Calu3 (cell line): Measurements from ENCODE around the gene CECR2. TPM values are rescaled to one million over a fixed set of nuclear protein-coding genes. Genes with fewer than 3 reads are reported as not detected.

Experiments
- BruUV-seq: library from RNA; stranded (reverse); fragments of 400-500 nt; replicated peaks from 2 replicates; lab custom pipeline; 2021; lab: Mats Ljungman, UMichigan
- CTCF ChIA-PET: fragments of 300-600 bp; sonication (Branson Sonifier 250); formaldehyde crosslinking; loops from one replicate; lab custom pipeline; 2022; ENCODE audit warnings: antibody characterized with exemption; lab: Charles Lee
- DNase-seq: peaks from one replicate; pipeline ENCODE4 v3.0.0; 2022
- H3K27ac Mint-ChIP-seq: one replicate; pipeline ENCODE4 v1.8.0; 2022; ENCODE audit warnings: mixed read lengths; ENCODE audit not compliant: unreplicated experiment
- H3K27me3 Mint-ChIP-seq: one replicate; pipeline ENCODE4 v1.8.0; 2022; ENCODE audit warnings: mixed read lengths; ENCODE audit not compliant: unreplicated experiment
- H3K36me3 Mint-ChIP-seq: one replicate; pipeline ENCODE4 v1.8.0; 2022; ENCODE audit warnings: mild to moderate bottlenecking, moderate library complexity, mixed read lengths; ENCODE audit not compliant: insufficient read depth, unreplicated experiment
- H3K4me1 Mint-ChIP-seq: one replicate; pipeline ENCODE4 v1.8.0; 2022; ENCODE audit warnings: mild to moderate bottlenecking, low read depth, mixed read lengths; ENCODE audit not compliant: unreplicated experiment
- H3K4me3 Mint-ChIP-seq: one replicate; pipeline ENCODE4 v1.8.0; 2022; ENCODE audit warnings: mild to moderate bottlenecking, low read depth, moderate library complexity, mixed read lengths; ENCODE audit not compliant: unreplicated experiment
- H3K9me3 Mint-ChIP-seq: one replicate; pipeline ENCODE4 v1.8.0; 2022; ENCODE audit warnings: low read depth, mixed read lengths; ENCODE audit not compliant: unreplicated experiment
- CTCF ChIP-seq: fragments of 200-600 bp; IDR thresholded peaks from one replicate; pipeline ENCODE4 v1.8.0; 2022; ENCODE audit warnings: antibody characterized with exemption; ENCODE audit not compliant: unreplicated experiment
- intact Hi-C: fragments of 100-400 bp; cut with micrococcal nuclease; formaldehyde crosslinking; loops from one replicate; pipeline ENCODE4 v1.10.0; 2022; ENCODE audit not compliant: unreplicated experiment
- total RNA-seq: library from RNA; stranded (reverse); gene quantifications from 2 replicates; pipeline ENCODE4 v1.2.3, GENCODE V29; 2022

Gene CECR2
- total RNA-seq, 1 experiment from 2014 or later: 0.09 TPM

- Mint-ChIP-seq H3K27ac (no peak overlapping the region), H3K4me3 (no peak overlapping the region), H3K27me3 (peaks cover 71% of the 10 kb centered on the region), H3K4me1 (no peaks in the 10 kb centered on the region), H3K36me3 (no peaks in the 10 kb centered on the region), H3K9me3 (no peaks in the 10 kb centered on the region)
- no TSS peak for BruUV-seq
- TF ChIP-seq CTCF: no peak
- intact Hi-C loops: no loop called here
- CTCF ChIA-PET: no interaction called here
- DNase-seq: no peak
These were observed 60.3 kb downstream of the CECR2 start for GRCh38 chr22:17429516-17429915.

GRCh38 chr22:17430412-17430811 lies 61.2 kb downstream of the CECR2 start:
- CTCF ChIA-PET: no interaction called here
- Mint-ChIP-seq H3K27me3 (peaks cover 74% of the 10 kb centered on the region), H3K4me3 (no peak overlapping the region), H3K27ac (no peak overlapping the region), H3K36me3 (no peaks in the 10 kb centered on the region), H3K4me1 (no peaks in the 10 kb centered on the region), H3K9me3 (no peaks in the 10 kb centered on the region)
- TF ChIP-seq CTCF: no peak
- no TSS peak for BruUV-seq
- intact Hi-C loops: no loop called here
- no peak for DNase-seq

GRCh38 chr22:17431179-17431578 lies 61.9 kb downstream of the CECR2 start:
- CTCF ChIA-PET: no interaction called here
- Mint-ChIP-seq H3K27me3 (peaks cover 74% of the 10 kb centered on the region), H3K9me3 (no peaks in the 10 kb centered on the region), H3K4me1 (no peaks in the 10 kb centered on the region), H3K27ac (no peak overlapping the region), H3K4me3 (no peak overlapping the region), H3K36me3 (no peaks in the 10 kb centered on the region)
- no TSS peak for BruUV-seq
- no peak for DNase-seq
- TF ChIP-seq CTCF: no peak
- intact Hi-C loops: no loop called here

GRCh38 chr22:17434856-17435255 lies 65.6 kb downstream of the CECR2 start:
- intact Hi-C loops: no loop called here
- H3K4me3 Mint-ChIP-seq: no peak overlapping the region
- DNase-seq: no peak
- no peak overlapping the region for H3K27ac Mint-ChIP-seq
- no TSS peak for BruUV-seq
- TF ChIP-seq CTCF: no peak
- H3K36me3 Mint-ChIP-seq: no peaks in the 10 kb centered on the region
- H3K4me1 Mint-ChIP-seq: no peaks in the 10 kb centered on the region
- peaks cover 59% of the 10 kb centered on the region for H3K27me3 Mint-ChIP-seq
- CTCF ChIA-PET: interaction anchor here (0.9 kb wide), 1 partner anchor 13 kb away, joined by 3 read pairs; no protein-coding TSS in a partner anchor
- no peaks in the 10 kb centered on the region for H3K9me3 Mint-ChIP-seq
